Prostate gland (tissue), 2 donors: Measurements from ENCODE around the gene NDRG3. TPM values are rescaled to one million over a fixed set of nuclear protein-coding genes. Genes with fewer than 3 reads are reported as not detected.

ENCODE experiments used
- DNase-seq: peaks from one replicate; pipeline ENCODE4 v3.0.0-alpha.2; 2019; ENCODE audit warnings: low spot score
- H3K27ac ChIP-seq, 2 donors: fragments of 200-600 bp; sonication (generic); 2 replicates each; pipeline ENCODE4 v1.5.1; 2017 to 2019
- H3K27me3 ChIP-seq: fragments of 200-600 bp; sonication (generic); replicated peaks from 2 replicates; pipeline ENCODE4 v1.5.1; 2019; ENCODE audit not compliant: insufficient read depth
- H3K36me3 ChIP-seq, 2 donors: fragments of 200-600 bp; sonication (generic); 1 replicate in 1 of 2; 2 replicates in 1 of 2; pipeline versions ENCODE4 v1.5.1 to v1.8.1; 2017 to 2019
- H3K4me1 ChIP-seq: fragments of 200-600 bp; sonication (generic); replicated peaks from 2 replicates; pipeline ENCODE4 v1.5.1; 2019
- H3K4me3 ChIP-seq, 2 donors: fragments of 200-600 bp; sonication (generic); 2 replicates each; pipeline ENCODE4 v1.5.1; 2017 to 2019
- H3K9me3 ChIP-seq: fragments of 200-600 bp; sonication (generic); 2 replicates; pipeline ENCODE4 v1.5.1; 2017
- CTCF ChIP-seq, 4 experiments: fragments of 200-600 bp in 2 of 4; fragments of 450-650 bp in 2 of 4; sonication (generic) in 2 of 4; IDR thresholded peaks; 1 replicate in 3 of 4; 2 replicates in 1 of 4; pipeline ENCODE4 v1.5.1; 2016 to 2019; ENCODE audit warnings: antibody characterized with exemption in 4 of 4, mild to moderate bottlenecking in 2 of 4, moderate library complexity in 2 of 4
- POLR2A ChIP-seq: fragments of 450-650 bp; IDR thresholded peaks from one replicate; pipeline ENCODE4 v1.6.1; 2016; ENCODE audit warnings: antibody characterized with exemption, mild to moderate bottlenecking
- POLR2AphosphoS5 ChIP-seq: sonication (generic); formaldehyde crosslinking; IDR thresholded peaks from one replicate; pipeline ENCODE4 v1.6.1; 2017; ENCODE audit warnings: antibody characterized with exemption
- WGBS: methylation state at CpG from one replicate; pipeline ENCODE4 v1.1.5; 2018; 5-methylcytosine and 5-hydroxymethylcytosine counted together
- intact Hi-C: fragments of 100-400 bp; cut with DNase I; formaldehyde crosslinking; loops from one replicate; pipeline ENCODE4 v1.14.2; 2022
- total RNA-seq, 2 donors: library from RNA; depleted of rRNA; stranded (reverse); fragments of >200 nt; gene quantifications; one replicate each; pipeline ENCODE4 v1.1.0, GENCODE V29; 2016

The NDRG3 gene
- total RNA-seq, 2 donors from 2014 or later: 42.8 to 127 TPM

GRCh38 chr20:36786663-36787062, 40.8 kb upstream of the NDRG3 start:
- WGBS: 82% methylated on average over 5 of the region's 5 CpGs
- H3K4me3 ChIP-seq: no peak overlapping the region
- no peak for TF ChIP-seq POLR2A
- TF ChIP-seq POLR2AphosphoS5: no peak
- TF ChIP-seq CTCF (IDR thresholded peaks at IDR 0.05): no peak
- DNase-seq: no peak
- no peaks in the 10 kb centered on the region for H3K36me3 ChIP-seq
- no peaks in the 10 kb centered on the region for H3K4me1 ChIP-seq
- intact Hi-C loops: no loop called here
- H3K27ac ChIP-seq: no peak overlapping the region
- no peaks in the 10 kb centered on the region for H3K27me3 ChIP-seq
- no peaks in the 10 kb centered on the region for H3K9me3 ChIP-seq

GRCh38 chr20:36786246-36786645, 40.4 kb upstream of the NDRG3 start:
- no peaks in the 10 kb centered on the region for H3K36me3 ChIP-seq

GRCh38 chr20:36785308-36785707, 39.4 kb upstream of the NDRG3 start:
- H3K4me3 ChIP-seq: no peak overlapping the region
- no peaks in the 10 kb centered on the region for H3K27me3 ChIP-seq
- intact Hi-C loops: no loop called here
- no peak overlapping the region for H3K27ac ChIP-seq
- WGBS: 61% methylated on average over 2 of the region's 2 CpGs
- no peak for DNase-seq
- no peaks in the 10 kb centered on the region for H3K9me3 ChIP-seq
- no peaks in the 10 kb centered on the region for H3K36me3 ChIP-seq
- H3K4me1 ChIP-seq: no peaks in the 10 kb centered on the region
- no peak for TF ChIP-seq POLR2A
- no peak for TF ChIP-seq CTCF (IDR thresholded peaks at IDR 0.05)
- TF ChIP-seq POLR2AphosphoS5: no peak

More at GRCh38 chr20:36786246-36786645, 40.4 kb upstream of the NDRG3 start:
- Histone ChIP-seq H3K4me3 (no peak overlapping the region), H3K4me1 (no peaks in the 10 kb centered on the region), H3K27ac (no peak overlapping the region), H3K9me3 (no peaks in the 10 kb centered on the region), H3K27me3 (no peaks in the 10 kb centered on the region)
- TF ChIP-seq POLR2A (no peak), CTCF (IDR thresholded peaks at IDR 0.05) (no peak), POLR2AphosphoS5 (no peak)
- intact Hi-C loops: no loop called here
- 93% methylated on average over 13 of the region's 13 CpGs for WGBS
- DNase-seq: no peak

- Histone ChIP-seq H3K27me3 (no peaks in the 10 kb centered on the region), H3K4me1 (no peaks in the 10 kb centered on the region), H3K4me3 (no peak overlapping the region), H3K27ac (no peak overlapping the region), H3K9me3 (no peaks in the 10 kb centered on the region), H3K36me3 (no peaks in the 10 kb centered on the region)
- intact Hi-C loops: no loop called here
- no peak for DNase-seq
- 72% methylated on average over 8 of the region's 9 CpGs for WGBS
- TF ChIP-seq POLR2A: no peak
- no peak for TF ChIP-seq POLR2AphosphoS5
- no peak for TF ChIP-seq CTCF (IDR thresholded peaks at IDR 0.05)
These were observed 39.0 kb upstream of the NDRG3 start for GRCh38 chr20:36784900-36785299.

- Histone ChIP-seq H3K36me3 (no peaks in the 10 kb centered on the region), H3K4me3 (no peak overlapping the region), H3K27ac (no peak overlapping the region), H3K27me3 (no peaks in the 10 kb centered on the region), H3K4me1 (no peaks in the 10 kb centered on the region), H3K9me3 (no peaks in the 10 kb centered on the region)
- intact Hi-C loops: no loop called here
- WGBS: 97% methylated on average over 7 of the region's 7 CpGs
- TF ChIP-seq POLR2AphosphoS5 (no peak), POLR2A (no peak), CTCF (IDR thresholded peaks at IDR 0.05) (no peak)
- no peak for DNase-seq
These were observed 38.2 kb upstream of the NDRG3 start for GRCh38 chr20:36784116-36784515.
